Large intestine (tissue), 12 donors: ENCODE data around the gene COG4. TPM values are rescaled to one million over a fixed set of nuclear protein-coding genes. Genes with fewer than 3 reads are reported as not detected.
A peak's percentile ranks its signal among the peaks of the same experiment; 100 is the strongest.

Experiments
- DNase-seq, 2 donors: peaks; one replicate each; pipeline versions ENCODE4 v3.0.0 to v3.0.0-alpha.2; 2013
- H3K27ac ChIP-seq: one replicate; pipeline ENCODE4 v1.5.1; 2013; ENCODE audit warnings: low read length
- H3K27me3 ChIP-seq: 2 replicates; pipeline ENCODE4 v1.6.1; 2013; ENCODE audit warnings: low read length; ENCODE audit not compliant: control insufficient read depth, insufficient read depth
- H3K36me3 ChIP-seq: 2 replicates; pipeline ENCODE4 v1.6.1; 2013; ENCODE audit warnings: low read length; ENCODE audit not compliant: control insufficient read depth, insufficient read depth
- H3K4me1 ChIP-seq: one replicate; pipeline ENCODE4 v1.6.1; 2013; ENCODE audit warnings: low read length; ENCODE audit not compliant: control insufficient read depth, insufficient read depth
- H3K4me3 ChIP-seq: one replicate; pipeline ENCODE4 v1.5.1; 2013; ENCODE audit warnings: low read length
- H3K9me3 ChIP-seq: one replicate; pipeline ENCODE4 v1.6.1; 2013; ENCODE audit warnings: mild to moderate bottlenecking, low read depth, low read length, moderate library complexity; ENCODE audit not compliant: control insufficient read depth
- WGBS: methylation state at CpG from one replicate; pipeline ENCODE4 v1.1.5; 2013; ENCODE audit warnings: low lambda C conversion rate; ENCODE audit not compliant: insufficient coverage; 5-methylcytosine and 5-hydroxymethylcytosine counted together
- long read RNA-seq, 11 donors: transcript quantifications; one replicate each; lab custom pipeline, GENCODE V29; 2026
- polyA plus RNA-seq: library from polyadenylated mRNA; unstranded; fragments of 120-200 nt; gene quantifications from one replicate; pipeline ENCODE4 v1.2.1, GENCODE V29; 2013

Gene COG4
- 59.6 TPM for polyA plus RNA-seq
- long read RNA-seq, donor 1, transcript COG4-201 (19 exons, 2,833 nt) = major isoform, 8 of 13 reads
- long read RNA-seq, donor 1, partial matches to known transcripts = 5 of 13 reads
- long read RNA-seq, donor 1, other reads (novel, unspliced or antisense) = 0 of 13 reads
- long read RNA-seq, donor 2, transcript COG4-201 (19 exons, 2,833 nt) = major isoform, 8 of 191 reads
- long read RNA-seq, donor 2, partial matches to known transcripts = 160 of 191 reads
- long read RNA-seq, donor 2, other reads (novel, unspliced or antisense) = 23 of 191 reads
- long read RNA-seq, donor 3 = 0 reads
- long read RNA-seq, donor 4, partial matches to known transcripts = 0 of 1 reads
- long read RNA-seq, donor 4, other reads (novel, unspliced or antisense) = 0 of 1 reads
- long read RNA-seq, donor 5, transcript COG4-201 (19 exons, 2,833 nt) = major isoform, 6 of 12 reads
- long read RNA-seq, donor 5, partial matches to known transcripts = 6 of 12 reads
- long read RNA-seq, donor 5, other reads (novel, unspliced or antisense) = 0 of 12 reads
- long read RNA-seq, donor 6, transcript COG4-201 (19 exons, 2,833 nt) = major isoform, 6 of 7 reads
- long read RNA-seq, donor 6, partial matches to known transcripts = 0 of 7 reads
- long read RNA-seq, donor 6, other reads (novel, unspliced or antisense) = 0 of 7 reads
- long read RNA-seq, donor 7, partial matches to known transcripts = 39 of 56 reads
- long read RNA-seq, donor 7, other reads (novel, unspliced or antisense) = 14 of 56 reads
- long read RNA-seq, donor 8, partial matches to known transcripts = 18 of 23 reads
- long read RNA-seq, donor 8, other reads (novel, unspliced or antisense) = 0 of 23 reads
- long read RNA-seq, donor 9, transcript COG4-201 (19 exons, 2,833 nt) = major isoform, 5 of 83 reads
- long read RNA-seq, donor 9, partial matches to known transcripts = 58 of 83 reads
- long read RNA-seq, donor 9, other reads (novel, unspliced or antisense) = 20 of 83 reads
- long read RNA-seq, donor 10, transcript COG4-201 (19 exons, 2,833 nt) = major isoform, 6 of 14 reads
- long read RNA-seq, donor 10, partial matches to known transcripts = 7 of 14 reads
- long read RNA-seq, donor 10, other reads (novel, unspliced or antisense) = 0 of 14 reads
- long read RNA-seq, donor 11, partial matches to known transcripts = 0 of 2 reads
- long read RNA-seq, donor 11, other reads (novel, unspliced or antisense) = 0 of 2 reads

DNA sequence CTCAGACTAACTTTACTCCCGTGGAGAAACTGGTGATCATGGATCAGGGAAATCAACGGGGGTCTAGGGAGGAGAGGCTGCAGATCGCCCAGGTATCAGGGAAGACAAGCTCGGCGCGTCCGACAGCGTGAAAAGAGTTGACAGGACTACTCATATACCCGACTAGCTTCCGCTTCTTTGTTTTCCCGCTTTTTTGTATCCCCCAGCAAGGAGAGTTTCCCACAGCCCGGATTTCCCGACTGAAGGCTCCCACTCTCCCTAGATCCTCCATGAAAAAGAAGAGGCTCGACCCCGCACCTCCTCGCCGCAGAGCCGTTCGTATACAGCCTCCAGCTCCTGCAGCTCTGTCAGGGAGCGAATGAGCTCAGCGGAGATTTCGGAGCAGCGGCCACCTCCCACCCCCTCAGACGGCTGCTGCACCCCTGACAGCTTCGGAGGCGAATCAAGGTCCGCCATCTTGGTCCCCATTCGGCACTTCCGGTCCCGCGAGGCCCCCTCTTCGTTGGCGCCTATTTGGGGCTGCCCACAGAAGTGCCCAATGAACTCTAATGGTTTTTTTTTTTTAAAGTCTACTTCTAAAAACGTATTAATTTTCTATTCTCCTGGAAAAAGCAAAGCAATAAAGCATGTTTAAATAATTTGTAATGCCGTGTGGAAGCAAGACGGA, at the start of gene COG4:
Gene COG4 (minus strand): TSS at position 479 of the 667 bp plus-strand sequence. CDS start 11 bp downstream, at position 468.
- Histone ChIP-seq H3K36me3 (peaks cover 14% of the 10 kb centered on the region), H3K4me3 (peak within 1 kb of the TSS; percentile 86), H3K27me3 (no peaks in the 10 kb centered on the region), H3K4me1 (peaks cover 15% of the 10 kb centered on the region), H3K9me3 (no peaks in the 10 kb centered on the region), H3K27ac (peak within 1 kb of the TSS; percentile 76)
- DNase-seq = peak; percentile 79 to 86
- 0% methylated on average over 1 of the region's 36 CpGs for WGBS

DNA sequence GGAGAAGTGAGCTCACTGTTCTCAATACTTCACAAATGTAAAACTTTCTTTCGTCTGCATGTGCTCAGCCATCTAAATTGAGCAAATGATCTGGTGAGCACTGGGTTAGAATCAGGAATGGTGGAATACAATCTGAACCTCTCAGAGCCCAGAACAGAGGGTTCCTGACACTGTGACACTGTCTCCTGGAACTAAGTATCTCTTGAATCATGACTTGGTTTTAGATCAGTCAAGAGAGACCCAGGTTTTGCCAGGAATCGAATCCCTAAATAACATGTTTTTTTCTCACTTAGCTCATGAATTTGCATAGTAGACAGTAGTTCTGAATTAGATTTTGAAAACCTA, 49.5 kb upstream of the COG4 start:
- no peak for DNase-seq
- Histone ChIP-seq H3K4me3 (no peak overlapping the region), H3K27me3 (no peaks in the 10 kb centered on the region), H3K27ac (no peak overlapping the region), H3K9me3 (no peaks in the 10 kb centered on the region), H3K36me3 (peaks cover 72% of the 10 kb centered on the region), H3K4me1 (peaks cover 37% of the 10 kb centered on the region)
- no CpG with 5 or more reads among the region's 2 CpGs for WGBS

DNA sequence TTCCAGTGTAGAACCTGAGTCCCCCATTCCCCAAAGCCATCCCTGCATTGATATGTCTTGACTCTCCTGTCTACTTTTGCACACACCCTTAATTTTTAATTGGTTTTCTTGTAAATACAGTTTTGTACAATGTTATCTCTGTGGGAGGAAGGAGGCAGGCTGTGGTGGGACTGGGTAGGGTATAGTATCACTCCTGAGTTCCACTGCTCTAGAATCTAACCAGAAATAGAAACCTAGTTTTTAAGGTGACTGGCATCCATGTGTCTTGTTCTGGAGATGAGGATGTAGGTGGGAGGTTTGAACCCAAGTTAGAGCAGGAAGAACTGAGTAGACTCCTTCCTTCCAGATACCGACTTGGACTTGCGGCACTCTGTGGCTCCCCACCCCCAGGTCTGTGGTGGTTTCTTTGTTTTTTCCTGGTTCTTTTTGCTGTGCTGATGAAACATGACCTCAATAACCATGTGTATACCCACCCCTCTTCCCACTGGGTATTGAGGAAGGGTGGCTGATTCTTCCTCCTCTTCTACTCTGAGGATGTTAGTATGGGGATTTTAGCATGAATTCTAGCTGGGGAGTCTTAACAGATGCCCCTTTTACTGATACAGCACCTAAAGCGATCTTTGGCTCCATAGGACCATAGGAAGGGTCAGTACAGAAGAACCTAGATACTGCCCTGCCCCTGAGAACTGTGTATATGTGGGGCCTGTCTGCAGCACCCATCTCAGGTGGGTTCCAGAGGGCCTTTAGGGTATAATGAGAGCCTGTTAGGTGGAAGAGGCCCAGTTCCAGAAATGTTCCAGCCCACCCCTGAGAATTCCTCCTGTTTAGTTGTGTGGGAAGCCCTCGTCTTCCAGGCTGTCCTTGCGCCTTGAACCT, 48.9 kb upstream of the COG4 start:
- Histone ChIP-seq H3K27me3 (no peaks in the 10 kb centered on the region), H3K27ac (no peak overlapping the region), H3K4me1 (peaks cover 33% of the 10 kb centered on the region), H3K4me3 (no peak overlapping the region), H3K9me3 (no peaks in the 10 kb centered on the region), H3K36me3 (peaks cover 78% of the 10 kb centered on the region)
- no CpG with 5 or more reads among the region's 5 CpGs for WGBS
- DNase-seq = no peak

DNA sequence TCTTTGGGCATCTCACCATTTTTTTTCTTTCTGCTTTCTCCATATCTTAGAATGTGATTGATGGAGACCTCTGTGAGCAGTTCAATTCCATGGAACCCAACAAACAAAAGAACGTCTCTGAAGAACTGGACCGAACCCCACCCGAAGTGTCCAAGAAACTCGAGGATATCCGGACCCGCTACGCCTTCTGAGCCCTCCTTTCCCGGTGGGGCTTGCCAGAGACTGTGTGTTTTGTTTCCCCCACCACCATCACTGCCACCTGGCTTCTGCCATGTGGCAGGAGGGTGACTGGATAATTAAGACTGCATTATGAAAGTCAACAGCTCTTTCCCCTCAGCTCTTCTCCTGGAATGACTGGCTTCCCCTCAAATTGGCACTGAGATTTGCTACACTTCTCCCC, 48.3 kb upstream of the COG4 start:
- no peaks in the 10 kb centered on the region for H3K9me3 ChIP-seq
- no peak overlapping the region for H3K27ac ChIP-seq
- no peaks in the 10 kb centered on the region for H3K27me3 ChIP-seq
- no peak overlapping the region for H3K4me3 ChIP-seq
- peaks cover 85% of the 10 kb centered on the region for H3K36me3 ChIP-seq
- WGBS = no CpG with 5 or more reads among the region's 8 CpGs
- DNase-seq = no peak
- H3K4me1 ChIP-seq = peaks cover 26% of the 10 kb centered on the region

DNA sequence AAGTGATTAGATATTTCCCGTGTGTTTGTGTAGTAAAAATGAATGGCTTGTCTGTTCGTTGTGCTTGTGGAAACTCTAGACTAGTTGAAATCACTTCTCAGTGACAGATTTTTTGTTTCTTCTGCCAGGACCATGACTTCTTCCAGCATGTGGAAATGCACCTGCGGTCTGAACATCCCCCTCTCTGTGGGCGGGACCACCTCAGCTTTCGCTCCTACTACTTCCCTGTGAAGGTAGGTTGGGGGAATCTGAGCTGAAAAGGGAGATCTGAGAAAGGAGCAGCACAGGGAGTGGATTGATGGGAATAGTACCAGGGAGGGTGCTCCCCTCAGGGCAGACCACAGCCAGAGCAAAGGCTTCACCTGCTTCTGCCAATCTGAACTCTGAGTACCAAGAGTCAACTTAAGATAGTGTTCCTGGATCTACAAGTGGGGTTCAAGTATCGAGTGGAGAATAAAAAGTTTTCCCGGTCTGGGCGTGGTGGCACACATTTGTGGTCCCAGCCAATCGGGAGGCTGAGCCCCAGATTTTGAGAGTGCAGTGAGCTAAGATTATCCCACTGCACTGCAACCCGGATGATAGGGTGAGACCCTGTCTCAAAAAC, 47.7 kb upstream of the COG4 start:
- 75% methylated on average over 2 of the region's 10 CpGs for WGBS
- peaks cover 91% of the 10 kb centered on the region for H3K36me3 ChIP-seq
- no peak for DNase-seq

DNA sequence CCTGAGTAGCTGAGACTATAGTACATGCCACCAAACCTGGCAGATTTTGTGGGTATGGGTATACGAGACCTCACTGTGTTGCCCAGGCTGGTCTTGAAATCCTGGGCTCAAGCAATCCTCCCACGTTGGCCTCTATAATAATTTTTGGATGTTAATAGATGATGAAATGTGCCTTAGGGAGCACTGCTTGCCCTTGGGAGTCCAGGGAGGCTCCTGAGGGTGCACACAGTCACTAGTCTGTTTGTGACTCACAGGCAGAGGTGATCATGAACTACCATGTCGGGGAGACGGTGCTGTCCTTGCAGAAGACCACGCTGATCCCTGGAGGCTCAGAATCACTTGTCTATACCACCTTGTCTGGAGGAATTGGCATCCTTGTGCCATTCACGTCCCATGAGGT, 46.4 kb upstream of the COG4 start:
- peaks cover 94% of the 10 kb centered on the region for H3K36me3 ChIP-seq
- peak overlapping the region; percentile 72 for H3K27ac ChIP-seq
- WGBS = no CpG with 5 or more reads among the region's 6 CpGs
- peaks cover 14% of the 10 kb centered on the region for H3K4me1 ChIP-seq
- H3K9me3 ChIP-seq = no peaks in the 10 kb centered on the region
- no peak overlapping the region for H3K4me3 ChIP-seq
- DNase-seq = no peak
- H3K27me3 ChIP-seq = no peaks in the 10 kb centered on the region

More for the DNA sequence above, 47.7 kb upstream of the COG4 start:
- no peak overlapping the region for H3K4me3 ChIP-seq
- no peaks in the 10 kb centered on the region for H3K27me3 ChIP-seq
- no peaks in the 10 kb centered on the region for H3K9me3 ChIP-seq
- H3K4me1 ChIP-seq = peaks cover 21% of the 10 kb centered on the region
- no peak overlapping the region for H3K27ac ChIP-seq

DNA sequence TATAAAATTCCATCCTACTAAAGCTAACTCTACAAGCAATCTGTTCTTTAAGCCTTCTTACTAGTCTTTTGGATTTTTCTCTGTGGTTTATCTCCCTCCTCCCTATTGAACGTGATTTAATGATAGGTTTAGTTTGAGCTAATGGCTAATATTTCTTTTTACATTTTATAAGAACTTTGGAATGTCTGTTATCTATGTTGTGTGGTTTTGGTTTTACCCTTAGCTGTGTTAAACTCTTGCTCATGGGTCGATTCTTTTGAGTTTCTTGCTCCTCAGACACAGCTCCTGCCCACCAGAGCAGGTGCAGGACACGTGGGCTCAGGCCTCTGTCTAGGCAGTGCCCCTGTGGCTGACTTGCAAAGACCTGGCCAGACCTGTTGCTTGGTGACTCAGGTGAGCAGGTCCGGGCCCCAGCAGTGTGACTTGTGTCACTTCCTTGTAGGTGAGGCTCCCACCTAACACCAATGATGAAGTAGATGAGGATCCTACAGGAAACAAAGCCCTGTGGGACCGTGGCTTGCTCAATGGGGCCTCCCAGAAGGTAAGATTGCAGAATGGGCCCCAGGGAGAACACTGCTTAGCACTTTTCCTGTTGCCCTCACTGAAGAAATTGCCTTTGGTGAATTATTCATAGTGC, 45.4 kb upstream of the COG4 start:
- peaks cover 14% of the 10 kb centered on the region for H3K4me1 ChIP-seq
- H3K27ac ChIP-seq = peak overlapping the region; percentile 72
- H3K27me3 ChIP-seq = no peaks in the 10 kb centered on the region
- no peak overlapping the region for H3K4me3 ChIP-seq
- WGBS = 100% methylated on average over 1 of the region's 5 CpGs
- peak; percentile 61 to 85 for DNase-seq
- no peaks in the 10 kb centered on the region for H3K9me3 ChIP-seq
- peaks cover 95% of the 10 kb centered on the region for H3K36me3 ChIP-seq

DNA sequence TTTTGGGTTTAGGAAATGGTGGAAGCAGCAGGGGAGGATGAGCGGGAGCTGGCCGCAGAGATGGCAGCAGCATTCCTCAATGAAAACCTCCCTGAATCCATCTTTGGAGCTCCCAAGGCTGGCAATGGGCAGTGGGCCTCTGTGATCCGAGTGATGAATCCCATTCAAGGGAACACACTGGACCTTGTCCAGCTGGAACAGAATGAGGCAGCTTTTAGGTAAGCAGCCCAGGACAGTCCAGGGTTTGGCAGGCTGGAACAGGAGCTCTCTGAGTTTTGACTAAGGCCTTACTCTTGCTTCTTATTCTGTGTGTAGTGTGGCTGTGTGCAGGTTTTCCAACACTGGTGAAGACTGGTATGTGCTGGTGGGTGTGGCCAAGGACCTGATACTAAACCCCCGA, 41.7 kb upstream of the COG4 start:
- peaks cover 14% of the 10 kb centered on the region for H3K4me1 ChIP-seq
- DNase-seq = no peak
- H3K9me3 ChIP-seq = no peaks in the 10 kb centered on the region
- no peaks in the 10 kb centered on the region for H3K27me3 ChIP-seq
- H3K27ac ChIP-seq = no peak overlapping the region
- WGBS = no CpG with 5 or more reads among the region's 4 CpGs
- H3K4me3 ChIP-seq = no peak overlapping the region
- peaks cover 95% of the 10 kb centered on the region for H3K36me3 ChIP-seq

DNA sequence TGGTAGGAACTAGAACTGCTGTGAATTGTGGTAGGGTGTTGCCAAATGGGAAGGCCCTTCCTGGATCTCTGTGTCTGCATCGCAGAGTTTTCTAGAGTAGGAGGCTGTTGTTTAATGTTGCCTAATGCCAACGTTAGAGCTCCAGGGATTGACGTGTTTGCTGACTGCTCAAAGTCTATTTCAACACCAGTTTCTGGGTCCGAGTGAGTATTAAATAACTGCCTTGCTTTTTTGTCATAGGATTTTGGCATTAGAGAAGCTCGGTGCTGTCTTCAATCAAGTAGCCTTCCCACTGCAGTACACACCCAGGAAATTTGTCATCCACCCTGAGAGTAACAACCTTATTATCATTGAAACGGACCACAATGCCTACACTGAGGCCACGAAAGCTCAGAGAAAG, 40.3 kb upstream of the COG4 start:
- H3K9me3 ChIP-seq = no peaks in the 10 kb centered on the region
- peaks cover 95% of the 10 kb centered on the region for H3K36me3 ChIP-seq
- WGBS = 100% methylated on average over 1 of the region's 7 CpGs

More for the DNA sequence above, 40.3 kb upstream of the COG4 start:
- Histone ChIP-seq H3K4me3 (no peak overlapping the region), H3K27me3 (no peaks in the 10 kb centered on the region), H3K4me1 (peaks cover 5% of the 10 kb centered on the region), H3K27ac (no peak overlapping the region)
- no peak for DNase-seq
